HCT116 (cell line): Measurements from ENCODE around the gene DMPK. TPM values are rescaled to one million over a fixed set of nuclear protein-coding genes. Genes with fewer than 3 reads are reported as not detected.
A peak's percentile ranks its signal among the peaks of the same experiment; 100 is the strongest.
"Not testable (repeated sequence)": the region's sequence is repeated elsewhere in the genome, so short reads cannot be mapped to it uniquely, and the experiment has no call there.

Source experiments
- ATAC-seq: fragments of 200-7000 bp; cut with Tn5 transposase; 2 replicates; pipeline ENCODE4 v1.9.1; 2020; ENCODE audit warnings: mild to moderate bottlenecking, moderate library complexity
- BruUV-seq: library from RNA; stranded (reverse); fragments of 400-500 nt; replicated peaks from 2 replicates; lab custom pipeline; 2021; lab: Mats Ljungman, UMichigan
- CTCF ChIA-PET: fragments of 300-600 bp; sonication (Branson Sonifier 250); formaldehyde crosslinking; loops from one replicate; lab custom pipeline; 2021; ENCODE audit warnings: antibody characterized with exemption; lab: Charles Lee
- POLR2A ChIA-PET: fragments of 300-600, 350-600 bp; sonication (Branson Sonifier 250); formaldehyde crosslinking; loops from one replicate; lab custom pipeline; 2021; ENCODE audit warnings: antibody characterized with exemption; lab: Charles Lee
- RAD21 ChIA-PET, 2 experiments: fragments of 300-600 bp; sonication (Branson Sonifier 250); formaldehyde crosslinking; loops; one replicate each; lab custom pipeline; 2023; ENCODE audit warnings: low total read pairs in 2 of 2; ENCODE audit not compliant: uncharacterized antibody in 2 of 2, unreplicated experiment in 2 of 2, low non-redundant PET in 1 of 2; lab: Charles Lee
- DNase-seq: peaks from one replicate; pipeline ENCODE4 v3.0.0-alpha.2; 2010; ENCODE audit warnings: low read depth, low spot score
- H2AFZ ChIP-seq: fragments of 200-600 bp; shearing (Covaris generic), sonication (generic); 2 replicates; pipeline ENCODE4 v1.6.1; 2017; ENCODE audit warnings: low read depth, mixed run types, mixed read lengths, antibody characterized with exemption, low read length; ENCODE audit not compliant: poor library complexity, severe bottlenecking
- H3K27ac ChIP-seq: 2 replicates; pipeline ENCODE4 v1.5.1; 2012; ENCODE audit warnings: low read depth, low read length
- H3K27me3 ChIP-seq: fragments of 200-600 bp; sonication (generic); 2 replicates; pipeline ENCODE4 v1.6.1; 2016; ENCODE audit warnings: mixed run types, low read length, mixed read lengths; ENCODE audit not compliant: insufficient read depth
- H3K36me3 ChIP-seq, 2 experiments: fragments of 200-500 bp in 1 of 2; fragments of 200-600 bp in 1 of 2; sonication (Bioruptor generic) in 1 of 2; sonication (generic) in 1 of 2; 2 replicates each; pipeline versions ENCODE4 v1.5.1 to v1.6.1; 2014 to 2016; ENCODE audit warnings: low read length in 2 of 2, inconsistent platforms in 1 of 2, mixed read lengths in 1 of 2, mixed run types in 1 of 2; ENCODE audit not compliant: insufficient read depth in 2 of 2, control insufficient read depth in 1 of 2
- H3K4me1 ChIP-seq, 2 experiments: fragments of 200-600 bp in 1 of 2; sonication (generic) in 1 of 2; 2 replicates each; pipeline versions ENCODE4 v1.5.1 to v1.6.1; 2012 to 2017; ENCODE audit warnings: low read length in 2 of 2, inconsistent platforms in 1 of 2, mild to moderate bottlenecking in 1 of 2, mixed read lengths in 1 of 2, mixed run types in 1 of 2, moderate library complexity in 1 of 2; ENCODE audit not compliant: insufficient read depth in 2 of 2, control insufficient read depth in 1 of 2
- H3K4me2 ChIP-seq: fragments of 200-600 bp; sonication (generic); 2 replicates; pipeline ENCODE4 v1.6.1; 2017; ENCODE audit warnings: mixed run types, low read length, mixed read lengths
- H3K4me3 ChIP-seq, 2 experiments: fragments of 200-600 bp in 1 of 2; sonication (generic) in 1 of 2; replicated peaks in 1 of 2; 2 replicates each; pipeline ENCODE4 v1.5.1; 2011 to 2016; ENCODE audit warnings: low read length in 2 of 2, control low read depth in 1 of 2, low read depth in 1 of 2, mild to moderate bottlenecking in 1 of 2, mixed read lengths in 1 of 2, mixed run types in 1 of 2
- H3K79me2 ChIP-seq: fragments of 200-600 bp; sonication (generic); 2 replicates; pipeline ENCODE4 v1.6.1; 2017; ENCODE audit warnings: mild to moderate bottlenecking, mixed run types, low read length, moderate library complexity, mixed read lengths; ENCODE audit not compliant: insufficient read depth
- H3K9ac ChIP-seq: fragments of 200-600 bp; sonication (generic); 2 replicates; pipeline ENCODE4 v1.6.1; 2016; ENCODE audit warnings: low read length, mixed read lengths
- H3K9me2 ChIP-seq: fragments of 200-600 bp; sonication (generic), shearing (Covaris generic); 2 replicates; pipeline ENCODE4 v1.6.1; 2017; ENCODE audit warnings: mixed run types, mild to moderate bottlenecking, moderate library complexity; ENCODE audit not compliant: insufficient read depth
- H3K9me3 ChIP-seq, 2 experiments: fragments of 200-500 bp in 1 of 2; fragments of 200-600 bp in 1 of 2; sonication (Bioruptor generic) in 1 of 2; sonication (generic) in 1 of 2; 2 replicates each; pipeline ENCODE4 v1.6.1; 2014 to 2017; ENCODE audit warnings: low read length in 2 of 2, mixed read lengths in 2 of 2, inconsistent platforms in 1 of 2, low read depth in 1 of 2, mild to moderate bottlenecking in 1 of 2, mixed run types in 1 of 2, moderate library complexity in 1 of 2; ENCODE audit not compliant: control insufficient read depth in 1 of 2, insufficient read depth in 1 of 2
- H4K20me1 ChIP-seq: fragments of 200-600 bp; sonication (generic), shearing (Covaris generic); 2 replicates; pipeline ENCODE4 v1.6.1; 2017; ENCODE audit warnings: mixed run types, mild to moderate bottlenecking, moderate library complexity; ENCODE audit not compliant: insufficient read depth
- EZH2 ChIP-seq: fragments of 200-600 bp; sonication (generic); IDR thresholded peaks from 2 replicates; pipeline ENCODE4 v1.6.1; 2017; ENCODE audit warnings: antibody characterized with exemption, mixed run types
- FOSL1 ChIP-seq: IDR thresholded peaks from 2 replicates; pipeline ENCODE4 v1.6.1; 2012; ENCODE audit warnings: low read depth
- RAD21 ChIP-seq: IDR thresholded peaks from 2 replicates; pipeline ENCODE4 v1.6.1; 2012; ENCODE audit warnings: low read depth, mild to moderate bottlenecking
- SIN3A ChIP-seq: IDR thresholded peaks from 2 replicates; pipeline ENCODE4 v1.6.1; 2012; ENCODE audit warnings: low read depth
- SRF ChIP-seq: IDR thresholded peaks from 2 replicates; pipeline ENCODE4 v1.6.1; 2012; ENCODE audit warnings: low read depth
- ZNF274 ChIP-seq: fragments of 200-500 bp; sonication (Bioruptor generic); IDR thresholded peaks from 2 replicates; pipeline ENCODE4 v1.6.1; 2014; ENCODE audit warnings: mild to moderate bottlenecking, low read depth, low read length, inconsistent platforms
- intact Hi-C: fragments of 100-400 bp; cut with micrococcal nuclease; formaldehyde crosslinking; loops from 2 replicates; pipeline ENCODE4 v1.10.0; 2022
- total RNA-seq: library from RNA; stranded (reverse); gene quantifications from one replicate; pipeline ENCODE4 v1.2.1, GENCODE V29; 2021; ENCODE audit not compliant: unreplicated experiment
- TF ChIP-seq, protein P1 (sequence below): IDR thresholded peaks from 2 replicates; pipeline ENCODE4 v1.6.1; 2011; ENCODE audit warnings: mild to moderate bottlenecking, low read length, moderate library complexity; ENCODE audit not compliant: insufficient replicate concordance; ENCODE audit errors: extremely low read depth
- TF ChIP-seq, protein P2 (sequence below): IDR thresholded peaks from 2 replicates; pipeline ENCODE4 v1.6.1; 2012; ENCODE audit warnings: low read depth

The DMPK gene
- total RNA-seq, 1 experiment from 2014 or later = 52.5 TPM

DNA sequence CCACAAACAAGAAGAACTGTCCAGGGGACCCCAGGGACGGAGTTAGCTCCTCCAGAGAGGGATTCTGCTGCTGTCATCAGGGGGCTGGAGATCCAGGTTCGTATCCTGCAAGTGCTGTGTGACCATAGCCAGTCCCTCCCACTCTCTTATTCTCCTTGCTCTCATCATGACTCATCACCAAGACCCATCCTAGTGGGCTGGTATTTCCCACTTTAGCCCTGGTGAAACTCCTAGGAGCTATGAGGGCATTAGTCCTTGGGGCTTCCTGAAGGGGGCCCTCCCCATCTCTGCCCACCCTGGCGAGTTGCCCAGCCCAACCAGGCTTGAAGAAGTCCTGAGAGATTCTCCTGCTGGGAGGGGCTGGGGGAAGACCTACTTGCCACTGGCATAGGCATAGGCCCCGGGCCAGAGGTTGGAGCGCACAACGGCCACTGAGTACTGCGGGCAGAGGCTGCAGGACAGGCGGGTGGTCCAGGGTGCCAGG is 17.8 kb upstream of the DMPK start:
- H3K9me2 ChIP-seq = no peaks in the 10 kb centered on the region
- H3K4me3 ChIP-seq = no peak overlapping the region
- no peak overlapping the region for H2AFZ ChIP-seq
- ChIA-PET RAD21 (interaction anchor here in 1 of 2 experiments (1.9 kb wide), 1 partner anchor 30 kb away, joined by 7 read pairs; the partner anchor contains the start of gene SIX5), POLR2A (interaction anchor here (1.7 kb wide), 1 partner anchor 30 kb away, joined by 9 read pairs; the partner anchor contains the start of gene SIX5), CTCF (interaction anchor here (1.5 to 3.9 kb wide), 4 partner anchors 17 to 30 kb away, joined by 5 to 54 read pairs (median 15); partner anchors contain the start of gene SIX5)
- H3K36me3 ChIP-seq = no peaks in the 10 kb centered on the region
- no peaks in the 10 kb centered on the region for H4K20me1 ChIP-seq
- DNase-seq = no peak
- no peaks in the 10 kb centered on the region for H3K79me2 ChIP-seq
- peaks cover 0 to 18% of the 10 kb centered on the region in 2 experiments; a peak in 2 of 4 replicates for H3K4me1 ChIP-seq
- no TSS peak for BruUV-seq
- no peak overlapping the region for H3K27ac ChIP-seq
- no peaks in the 10 kb centered on the region for H3K27me3 ChIP-seq
- H3K9ac ChIP-seq = no peak overlapping the region
- intact Hi-C loops = no loop called here
- no peak for TF ChIP-seq SRF
- no peak for TF ChIP-seq FOSL1
- no peak for TF ChIP-seq RAD21
- no peak for TF ChIP-seq ZNF274
- TF ChIP-seq, protein P1, sequence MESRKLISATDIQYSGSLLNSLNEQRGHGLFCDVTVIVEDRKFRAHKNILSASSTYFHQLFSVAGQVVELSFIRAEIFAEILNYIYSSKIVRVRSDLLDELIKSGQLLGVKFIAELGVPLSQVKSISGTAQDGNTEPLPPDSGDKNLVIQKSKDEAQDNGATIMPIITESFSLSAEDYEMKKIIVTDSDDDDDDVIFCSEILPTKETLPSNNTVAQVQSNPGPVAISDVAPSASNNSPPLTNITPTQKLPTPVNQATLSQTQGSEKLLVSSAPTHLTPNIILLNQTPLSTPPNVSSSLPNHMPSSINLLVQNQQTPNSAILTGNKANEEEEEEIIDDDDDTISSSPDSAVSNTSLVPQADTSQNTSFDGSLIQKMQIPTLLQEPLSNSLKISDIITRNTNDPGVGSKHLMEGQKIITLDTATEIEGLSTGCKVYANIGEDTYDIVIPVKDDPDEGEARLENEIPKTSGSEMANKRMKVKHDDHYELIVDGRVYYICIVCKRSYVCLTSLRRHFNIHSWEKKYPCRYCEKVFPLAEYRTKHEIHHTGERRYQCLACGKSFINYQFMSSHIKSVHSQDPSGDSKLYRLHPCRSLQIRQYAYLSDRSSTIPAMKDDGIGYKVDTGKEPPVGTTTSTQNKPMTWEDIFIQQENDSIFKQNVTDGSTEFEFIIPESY = no peak
- no peak for TF ChIP-seq SIN3A
- no peak for TF ChIP-seq EZH2
- TF ChIP-seq, protein P2, sequence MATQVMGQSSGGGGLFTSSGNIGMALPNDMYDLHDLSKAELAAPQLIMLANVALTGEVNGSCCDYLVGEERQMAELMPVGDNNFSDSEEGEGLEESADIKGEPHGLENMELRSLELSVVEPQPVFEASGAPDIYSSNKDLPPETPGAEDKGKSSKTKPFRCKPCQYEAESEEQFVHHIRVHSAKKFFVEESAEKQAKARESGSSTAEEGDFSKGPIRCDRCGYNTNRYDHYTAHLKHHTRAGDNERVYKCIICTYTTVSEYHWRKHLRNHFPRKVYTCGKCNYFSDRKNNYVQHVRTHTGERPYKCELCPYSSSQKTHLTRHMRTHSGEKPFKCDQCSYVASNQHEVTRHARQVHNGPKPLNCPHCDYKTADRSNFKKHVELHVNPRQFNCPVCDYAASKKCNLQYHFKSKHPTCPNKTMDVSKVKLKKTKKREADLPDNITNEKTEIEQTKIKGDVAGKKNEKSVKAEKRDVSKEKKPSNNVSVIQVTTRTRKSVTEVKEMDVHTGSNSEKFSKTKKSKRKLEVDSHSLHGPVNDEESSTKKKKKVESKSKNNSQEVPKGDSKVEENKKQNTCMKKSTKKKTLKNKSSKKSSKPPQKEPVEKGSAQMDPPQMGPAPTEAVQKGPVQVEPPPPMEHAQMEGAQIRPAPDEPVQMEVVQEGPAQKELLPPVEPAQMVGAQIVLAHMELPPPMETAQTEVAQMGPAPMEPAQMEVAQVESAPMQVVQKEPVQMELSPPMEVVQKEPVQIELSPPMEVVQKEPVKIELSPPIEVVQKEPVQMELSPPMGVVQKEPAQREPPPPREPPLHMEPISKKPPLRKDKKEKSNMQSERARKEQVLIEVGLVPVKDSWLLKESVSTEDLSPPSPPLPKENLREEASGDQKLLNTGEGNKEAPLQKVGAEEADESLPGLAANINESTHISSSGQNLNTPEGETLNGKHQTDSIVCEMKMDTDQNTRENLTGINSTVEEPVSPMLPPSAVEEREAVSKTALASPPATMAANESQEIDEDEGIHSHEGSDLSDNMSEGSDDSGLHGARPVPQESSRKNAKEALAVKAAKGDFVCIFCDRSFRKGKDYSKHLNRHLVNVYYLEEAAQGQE = no peak
- TF ChIP-seq, all 23 proteins: peak for 0
- ATAC-seq = no peak
- Histone ChIP-seq H3K4me2 (0 out of 2 replicates have a peak overlapping the region, but pooled peaks have one; percentile 14), H3K9me3 (no peaks in the 10 kb centered on the region)

DNA sequence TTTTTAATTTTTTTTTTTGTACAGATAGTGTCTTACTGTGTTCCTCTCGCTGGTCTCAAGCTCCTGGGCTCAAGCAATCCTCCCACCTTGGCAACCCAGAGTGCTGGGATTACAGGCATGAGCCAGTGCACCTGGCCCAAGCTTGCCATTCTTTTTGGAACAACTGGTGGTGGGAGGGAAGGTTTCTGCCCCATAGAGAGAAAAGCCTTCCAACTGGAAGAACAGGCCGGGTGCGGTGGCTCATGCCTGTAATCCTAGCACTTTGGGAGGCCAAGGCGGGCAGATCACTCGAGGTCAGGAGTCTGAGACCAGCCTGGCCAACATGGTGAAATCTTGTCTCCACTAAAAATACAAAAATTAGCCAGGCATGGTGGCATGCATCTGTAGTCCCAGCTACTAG is 17.3 kb upstream of the DMPK start:
- H3K27ac ChIP-seq, H3K4me3 ChIP-seq, H3K9me2 ChIP-seq, H4K20me1 ChIP-seq, H3K9me3 ChIP-seq, DNase-seq, H3K27me3 ChIP-seq, BruUV-seq, H3K36me3 ChIP-seq, H2AFZ ChIP-seq, H3K9ac ChIP-seq, H3K4me2 ChIP-seq, H3K79me2 ChIP-seq: not testable (repeated sequence)
- H3K4me1 ChIP-seq = peaks cover 0 to 18% of the 10 kb centered on the region in 2 experiments; a peak in 2 of 4 replicates
- intact Hi-C loops = loop anchor here (1.0 kb wide), 1 partner anchor 29 kb away; no protein-coding TSS in a partner anchor
- CTCF ChIA-PET = interaction anchor here (0.7 to 3.9 kb wide), 10 partner anchors 14 to 278 kb away, joined by 3 to 54 read pairs (median 6); partner anchors contain the start of genes DMPK, FOXA3 and SIX5
- 0 out of 2 replicates have a peak, but pooled peaks have one; percentile 4 for ATAC-seq
- RAD21 ChIA-PET = interaction anchor here (0.9 to 1.9 kb wide), 2 partner anchors 29 to 30 kb away, joined by 7 to 8 read pairs; partner anchors contain the start of gene SIX5 (in 1 of the 2)
- POLR2A ChIA-PET = interaction anchor here (1.7 kb wide), 1 partner anchor 30 kb away, joined by 9 read pairs; the partner anchor contains the start of gene SIX5
